Stimulated activated naive CD8-positive, alpha-beta T cell treated with anti-CD3 and anti-CD28 coated beads, Interleukin-15, amount 100 ng/mL, for 72 hours (primary cell): ENCODE results near the gene ZNF862.

Experiments used
- ATAC-seq: fragments of 150-1000 bp; cut with Tn5 transposase; 2 replicates; pipeline ENCODE4 v1.10.0; 2021; ENCODE audit warnings: mild to moderate bottlenecking, moderate library complexity
- DNase-seq, 2 donors: peaks; one replicate each; pipeline ENCODE4 v3.0.0; 2021 to 2022
- H3K27ac Mint-ChIP-seq, 2 donors: one replicate each; pipeline ENCODE4 v1.8.0; 2022; ENCODE audit warnings: mild to moderate bottlenecking in 2 of 2, mixed read lengths in 2 of 2, moderate library complexity in 2 of 2
- H3K27me3 Mint-ChIP-seq: one replicate; pipeline ENCODE4 v1.8.0; 2022; ENCODE audit warnings: mixed read lengths
- H3K4me1 Mint-ChIP-seq: one replicate; pipeline ENCODE4 v1.8.0; 2022; ENCODE audit warnings: mild to moderate bottlenecking, mixed read lengths
- H3K4me3 Mint-ChIP-seq, 2 donors: one replicate each; pipeline ENCODE4 v1.8.0; 2022; ENCODE audit warnings: mild to moderate bottlenecking in 2 of 2, mixed read lengths in 2 of 2, moderate library complexity in 1 of 2
- H3K9me3 Mint-ChIP-seq, 2 donors: one replicate each; pipeline ENCODE4 v1.8.0; 2022; ENCODE audit warnings: mixed read lengths in 2 of 2

ZNF862 gene

GRCh38 chr7:149817836-149818535 is 20.2 kb upstream of the ZNF862 start:
- no peaks in the 10 kb centered on the region for H3K27me3 Mint-ChIP-seq
- no peaks in the 10 kb centered on the region for H3K9me3 Mint-ChIP-seq
- no peak overlapping the region for H3K4me3 Mint-ChIP-seq
- ATAC-seq: no peak
- peak overlapping the region in 1 of 2 donors; percentile 54 for H3K27ac Mint-ChIP-seq
- no peak for DNase-seq
- peaks cover 10% of the 10 kb centered on the region for H3K4me1 Mint-ChIP-seq

GRCh38 chr7:149818536-149818840 is 19.7 kb upstream of the ZNF862 start:
- DNase-seq (no peak), ATAC-seq (peak; percentile 11)
- no peak overlapping the region for H3K27ac Mint-ChIP-seq
- H3K9me3 Mint-ChIP-seq: no peaks in the 10 kb centered on the region
- H3K27me3 Mint-ChIP-seq: no peaks in the 10 kb centered on the region
- H3K4me3 Mint-ChIP-seq: no peak overlapping the region
- peaks cover 5% of the 10 kb centered on the region for H3K4me1 Mint-ChIP-seq

- Mint-ChIP-seq H3K27ac (peak overlapping the region in 1 of 2 donors; percentile 63), H3K4me1 (no peaks in the 10 kb centered on the region), H3K27me3 (no peaks in the 10 kb centered on the region), H3K9me3 (no peaks in the 10 kb centered on the region), H3K4me3 (no peak overlapping the region)
- DNase-seq (no peak), ATAC-seq (no peak)
These were observed 18.8 kb upstream of the ZNF862 start for GRCh38 chr7:149819141-149819960.

GRCh38 chr7:149819961-149820340 is 18.2 kb upstream of the ZNF862 start:
- H3K9me3 Mint-ChIP-seq: no peaks in the 10 kb centered on the region
- DNase-seq (no peak), ATAC-seq (no peak)
- H3K27ac Mint-ChIP-seq: no peak overlapping the region
- no peak overlapping the region for H3K4me3 Mint-ChIP-seq
- no peaks in the 10 kb centered on the region for H3K4me1 Mint-ChIP-seq
- no peaks in the 10 kb centered on the region for H3K27me3 Mint-ChIP-seq

GRCh38 chr7:149820622-149821190 is 17.5 kb upstream of the ZNF862 start:
- Mint-ChIP-seq H3K9me3 (no peaks in the 10 kb centered on the region), H3K4me3 (no peak overlapping the region), H3K27me3 (no peaks in the 10 kb centered on the region), H3K27ac (no peak overlapping the region), H3K4me1 (no peaks in the 10 kb centered on the region)
- ATAC-seq (no peak), DNase-seq (no peak)

GRCh38 chr7:149821191-149822148 is 16.7 kb upstream of the ZNF862 start:
- no peak overlapping the region for H3K27ac Mint-ChIP-seq
- no peak overlapping the region for H3K4me3 Mint-ChIP-seq
- no peaks in the 10 kb centered on the region for H3K9me3 Mint-ChIP-seq
- DNase-seq (no peak), ATAC-seq (peak; percentile 13)
- peaks cover 2% of the 10 kb centered on the region for H3K4me1 Mint-ChIP-seq
- H3K27me3 Mint-ChIP-seq: no peaks in the 10 kb centered on the region

- Mint-ChIP-seq H3K27me3 (no peaks in the 10 kb centered on the region), H3K4me1 (peaks cover 11% of the 10 kb centered on the region), H3K4me3 (no peak overlapping the region), H3K27ac (no peak overlapping the region), H3K9me3 (no peaks in the 10 kb centered on the region)
- ATAC-seq (no peak), DNase-seq (no peak)
These were observed 15.7 kb upstream of the ZNF862 start for GRCh38 chr7:149822353-149822943.

GRCh38 chr7:149823191-149823630 is 15.0 kb upstream of the ZNF862 start:
- no peaks in the 10 kb centered on the region for H3K9me3 Mint-ChIP-seq
- no peak overlapping the region for H3K27ac Mint-ChIP-seq
- no peak for DNase-seq
- H3K4me1 Mint-ChIP-seq: peaks cover 19% of the 10 kb centered on the region
- H3K27me3 Mint-ChIP-seq: no peaks in the 10 kb centered on the region
- no peak overlapping the region for H3K4me3 Mint-ChIP-seq
- ATAC-seq: no peak

GRCh38 chr7:149823631-149824199 is 14.5 kb upstream of the ZNF862 start:
- H3K27me3 Mint-ChIP-seq: no peaks in the 10 kb centered on the region
- no peak for DNase-seq
- ATAC-seq: no peak
- H3K27ac Mint-ChIP-seq: no peak overlapping the region
- peaks cover 19% of the 10 kb centered on the region for H3K4me1 Mint-ChIP-seq
- H3K4me3 Mint-ChIP-seq: no peak overlapping the region
- H3K9me3 Mint-ChIP-seq: no peaks in the 10 kb centered on the region

- Mint-ChIP-seq H3K4me3 (no peak overlapping the region), H3K4me1 (peaks cover 19% of the 10 kb centered on the region), H3K9me3 (no peaks in the 10 kb centered on the region), H3K27ac (no peak overlapping the region), H3K27me3 (no peaks in the 10 kb centered on the region)
- ATAC-seq (no peak), DNase-seq (no peak)
These were observed 13.9 kb upstream of the ZNF862 start for GRCh38 chr7:149824301-149824741.

GRCh38 chr7:149824748-149825566 is 13.2 kb upstream of the ZNF862 start:
- Mint-ChIP-seq H3K27me3 (no peaks in the 10 kb centered on the region), H3K4me1 (peaks cover 19% of the 10 kb centered on the region), H3K4me3 (no peak overlapping the region), H3K27ac (no peak overlapping the region), H3K9me3 (no peaks in the 10 kb centered on the region)
- ATAC-seq: no peak
- DNase-seq: no peak

GRCh38 chr7:149825567-149826343 is 12.4 kb upstream of the ZNF862 start:
- H3K27ac Mint-ChIP-seq: no peak overlapping the region
- peaks cover 19% of the 10 kb centered on the region for H3K4me1 Mint-ChIP-seq
- no peaks in the 10 kb centered on the region for H3K9me3 Mint-ChIP-seq
- DNase-seq (no peak), ATAC-seq (no peak)
- H3K4me3 Mint-ChIP-seq: no peak overlapping the region
- H3K27me3 Mint-ChIP-seq: peaks cover 3% of the 10 kb centered on the region

- peaks cover 19% of the 10 kb centered on the region for H3K4me1 Mint-ChIP-seq
- H3K4me3 Mint-ChIP-seq: peak overlapping the region in 1 of 2 donors; percentile 41
- H3K27ac Mint-ChIP-seq: peak overlapping the region in 1 of 2 donors; percentile 19
- DNase-seq (no peak), ATAC-seq (peak; percentile 8)
- H3K9me3 Mint-ChIP-seq: no peaks in the 10 kb centered on the region
- peaks cover 11% of the 10 kb centered on the region for H3K27me3 Mint-ChIP-seq
These were observed 11.7 kb upstream of the ZNF862 start for GRCh38 chr7:149826344-149827088.
